ENCODE results near the gene CPZ.
"Not testable (repeated sequence)": the region's sequence is repeated elsewhere in the genome, so short reads cannot be mapped to it uniquely, and the experiment has no call there.

The CPZ gene

DNA sequence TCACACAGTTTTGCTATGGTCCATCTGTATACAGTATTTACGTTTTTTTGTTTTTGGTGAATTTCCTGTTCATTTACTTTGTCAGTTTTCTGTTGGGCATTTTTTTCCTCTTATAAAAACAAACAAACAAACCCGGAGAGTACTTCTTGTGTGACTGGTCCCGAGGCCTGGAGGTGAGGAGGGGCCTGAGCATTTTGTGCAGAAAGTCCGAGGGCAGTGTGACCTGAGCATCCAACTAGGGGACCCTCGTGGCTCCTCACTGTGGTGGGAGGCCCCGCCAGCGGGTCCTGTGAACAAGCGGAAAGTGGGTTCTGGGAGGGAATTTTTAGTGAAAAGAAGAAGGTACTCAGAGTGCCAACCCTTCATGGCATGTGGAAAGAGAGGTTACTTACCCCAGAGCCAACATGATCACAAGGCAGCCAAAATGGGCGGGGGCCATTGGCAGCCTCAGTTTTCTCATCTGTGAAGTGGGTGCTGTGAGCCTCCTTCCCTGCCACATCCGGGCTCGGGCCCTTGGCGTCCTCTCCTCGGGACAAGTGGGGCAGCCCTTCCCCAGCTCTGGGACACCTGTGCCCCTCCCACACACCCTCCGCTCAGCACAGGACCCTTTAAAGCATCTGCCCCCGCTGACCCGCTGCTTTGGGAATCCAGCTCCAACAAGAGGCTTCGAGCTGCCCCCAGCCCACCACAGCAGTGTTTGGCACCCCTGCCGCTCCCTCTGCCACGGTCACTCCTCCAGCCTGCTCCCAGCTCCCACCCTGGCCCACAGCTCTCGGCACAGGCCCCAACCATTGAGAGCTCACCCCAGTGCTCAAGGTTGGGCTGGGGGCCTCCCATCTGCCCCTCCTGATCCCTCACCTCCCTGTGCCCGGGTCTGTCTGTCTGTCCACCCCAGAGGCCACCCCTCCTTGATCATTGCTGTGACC lies 35.2 kb upstream of the CPZ start:
- no peak for DNase-seq

DNA sequence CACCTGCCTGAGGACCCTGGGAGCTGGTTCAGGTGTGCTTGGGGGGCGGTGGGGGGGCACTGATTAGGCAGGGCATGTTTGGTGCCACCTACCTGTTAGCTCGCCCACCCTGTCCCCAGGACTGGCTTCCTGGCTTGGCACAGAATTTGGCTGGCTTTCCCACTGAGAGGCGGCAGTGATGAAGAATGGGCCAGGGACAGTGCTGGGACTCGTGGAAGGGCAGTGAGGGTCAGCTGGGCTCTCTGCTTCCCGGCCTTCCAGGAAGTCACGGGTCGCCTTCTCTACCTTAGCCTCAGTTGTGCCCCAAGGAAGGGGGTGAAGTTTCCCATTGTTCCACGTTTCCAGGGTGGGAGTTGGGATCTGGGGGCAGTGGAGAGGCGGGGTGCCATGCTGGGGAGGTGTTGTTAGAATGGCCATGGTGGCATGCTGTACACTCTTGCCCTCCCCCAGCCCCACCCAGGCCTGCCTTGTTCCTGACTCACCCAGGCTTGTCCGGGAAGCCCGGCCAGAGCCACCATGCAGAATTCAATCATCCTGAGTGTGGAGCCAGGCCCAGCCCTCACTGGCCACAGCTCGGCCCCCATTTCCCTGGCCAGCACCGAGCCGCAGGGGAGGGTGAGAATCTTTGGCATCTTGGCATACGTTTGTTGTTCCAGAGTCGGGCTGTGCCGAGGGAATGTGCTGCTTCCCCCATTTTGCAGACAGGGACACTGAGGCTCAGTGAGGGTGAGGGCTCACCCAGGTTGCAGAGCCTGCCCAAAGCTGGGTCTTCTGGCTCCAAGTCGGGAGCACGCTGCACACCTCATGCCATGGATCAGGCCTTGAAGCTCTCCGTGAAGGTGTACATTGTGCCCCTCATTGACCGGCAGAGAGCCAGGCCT lies 34.2 kb upstream of the CPZ start:
- no peak for DNase-seq

DNA sequence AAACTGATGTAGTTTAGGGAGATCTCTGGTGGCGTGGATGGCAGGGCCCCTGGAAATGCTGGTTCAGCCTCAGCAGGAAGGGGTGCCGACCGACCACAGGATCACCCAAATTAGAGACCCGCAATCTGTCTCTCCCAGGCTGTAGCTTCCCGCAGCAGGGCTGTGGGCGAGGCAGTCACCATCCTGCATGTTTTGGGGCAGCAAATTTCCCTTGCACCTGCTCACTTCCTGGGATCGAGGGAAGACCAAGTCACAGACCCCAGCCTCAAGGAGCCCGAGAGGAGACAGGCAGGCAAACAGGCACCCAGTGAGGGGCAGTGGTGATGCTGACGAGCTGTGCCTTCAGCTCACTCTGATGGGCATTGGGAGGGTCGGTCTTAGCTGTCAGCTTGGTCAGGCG lies 33.6 kb upstream of the CPZ start:
- no peak for DNase-seq

DNA sequence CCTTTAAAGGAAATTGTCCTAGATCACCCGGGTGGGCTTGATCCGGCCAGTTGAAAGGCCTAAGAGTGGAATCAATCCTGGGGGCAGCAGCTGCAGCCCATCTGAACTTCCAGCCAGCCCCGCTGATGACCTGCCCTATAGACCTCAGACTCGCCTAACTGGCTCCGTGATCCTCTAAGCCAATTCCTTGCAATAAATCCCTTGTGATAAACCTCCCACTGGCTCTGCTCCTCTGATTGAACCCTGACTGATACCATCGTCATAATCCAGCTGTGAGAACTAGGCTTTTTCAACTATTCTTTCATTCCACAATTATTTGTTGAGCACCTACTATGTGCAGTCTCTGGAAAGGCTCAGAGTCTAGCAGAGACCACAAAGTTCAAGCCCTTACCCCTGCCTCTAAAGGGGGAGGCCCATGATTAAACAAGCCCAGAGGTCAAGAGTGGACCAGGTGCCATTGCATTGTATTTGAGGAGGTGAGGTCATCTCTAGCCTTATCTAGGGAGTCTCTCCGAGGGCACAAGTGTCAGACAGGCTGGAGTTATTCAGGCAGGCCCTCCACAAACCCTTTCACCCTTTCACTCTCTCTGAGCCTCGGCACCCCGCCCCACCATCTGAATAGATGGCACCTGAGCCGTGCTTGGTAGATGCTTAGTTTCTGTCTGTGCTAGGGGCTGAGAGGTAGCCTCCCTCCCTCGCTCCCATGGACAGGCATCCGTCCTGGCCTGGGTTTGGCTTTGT lies 32.9 kb upstream of the CPZ start:
- DNase-seq: no peak

DNA sequence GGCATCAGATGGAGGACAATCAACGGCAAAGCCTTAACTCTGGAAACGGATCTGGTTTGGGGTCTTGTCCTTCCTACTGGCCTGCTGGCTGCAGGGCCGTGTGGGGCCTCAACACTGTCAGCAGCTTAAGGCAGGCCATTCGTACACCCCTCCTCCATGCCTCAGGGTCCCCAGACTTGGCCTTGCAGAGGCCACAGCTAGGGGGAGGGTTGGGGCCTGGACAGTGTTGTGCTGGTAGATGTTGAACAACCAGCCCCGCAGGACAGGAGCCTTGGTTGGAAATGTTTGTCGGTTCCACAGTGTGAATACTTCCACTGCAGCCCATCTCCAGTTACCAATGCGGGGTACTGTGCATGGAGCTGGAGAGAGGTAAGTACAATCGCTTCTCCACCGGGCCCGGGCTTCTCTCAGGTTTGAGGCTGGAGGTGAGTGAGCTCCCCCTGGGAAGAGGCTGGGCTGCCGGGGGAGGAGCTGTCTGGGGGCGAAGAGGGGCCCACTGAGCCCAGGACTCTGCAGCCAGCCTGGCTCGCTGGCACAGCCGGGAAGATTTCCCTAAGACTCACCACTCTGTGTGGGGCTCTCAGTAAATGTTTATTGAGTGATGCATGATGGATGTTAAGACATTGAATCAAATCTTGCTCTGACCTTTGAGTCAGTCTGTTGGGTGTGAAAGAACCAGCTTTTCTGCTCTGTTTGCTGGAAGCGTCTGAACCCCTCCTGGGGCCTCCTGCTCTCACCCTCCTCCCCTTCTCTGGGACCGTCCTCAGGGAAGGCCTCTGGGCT lies 32.1 kb upstream of the CPZ start:
- DNase-seq: no peak

DNA sequence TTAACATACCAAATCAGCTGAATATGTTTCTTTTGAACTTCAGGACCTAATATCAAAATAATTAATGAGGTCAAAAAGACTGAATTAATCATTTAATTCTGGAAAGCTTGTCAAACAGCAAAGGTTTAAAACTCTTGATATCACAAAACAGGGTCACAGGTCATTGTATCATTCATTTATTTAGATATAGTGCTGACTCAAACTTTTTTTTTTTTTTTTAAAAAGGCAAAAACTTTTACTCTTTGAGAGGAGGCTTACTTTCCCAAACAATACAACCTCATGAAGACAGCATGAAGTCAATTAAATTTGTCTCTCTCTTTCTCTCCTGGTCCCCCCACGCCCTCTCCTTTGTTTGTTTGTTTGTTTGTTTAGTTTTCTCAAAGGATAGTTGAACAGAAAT lies 28.0 kb upstream of the CPZ start:
- DNase-seq: no peak

DNA sequence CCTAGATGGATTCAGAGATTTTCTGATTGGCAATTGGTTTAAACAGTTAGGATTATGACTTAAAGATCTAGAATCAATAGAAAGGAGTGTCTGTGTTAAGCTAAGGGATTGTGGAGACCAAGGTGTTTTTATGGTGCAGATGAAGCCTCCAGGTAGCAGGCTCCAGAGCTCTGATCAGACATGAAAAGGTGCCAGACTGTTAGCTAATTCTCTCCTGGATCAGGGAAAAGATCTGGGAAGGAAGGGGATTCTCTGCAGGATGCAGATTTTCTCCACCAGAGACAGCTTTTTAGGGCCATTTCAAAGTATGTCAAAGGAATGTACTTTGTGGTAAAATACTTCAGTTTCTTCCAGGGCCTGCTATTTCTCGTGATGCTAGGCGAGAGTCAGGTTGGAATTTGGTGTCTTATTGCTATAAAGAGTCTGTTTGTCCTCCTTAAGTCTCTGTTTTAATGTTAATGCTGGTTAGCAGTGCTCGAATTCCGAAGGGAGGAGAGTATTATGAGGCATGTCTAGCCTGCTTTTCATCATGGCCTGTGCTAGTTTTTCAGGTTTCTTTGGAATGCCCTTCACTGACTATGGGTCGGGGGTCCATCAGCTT lies 24.4 kb upstream of the CPZ start:
- DNase-seq: no peak

DNA sequence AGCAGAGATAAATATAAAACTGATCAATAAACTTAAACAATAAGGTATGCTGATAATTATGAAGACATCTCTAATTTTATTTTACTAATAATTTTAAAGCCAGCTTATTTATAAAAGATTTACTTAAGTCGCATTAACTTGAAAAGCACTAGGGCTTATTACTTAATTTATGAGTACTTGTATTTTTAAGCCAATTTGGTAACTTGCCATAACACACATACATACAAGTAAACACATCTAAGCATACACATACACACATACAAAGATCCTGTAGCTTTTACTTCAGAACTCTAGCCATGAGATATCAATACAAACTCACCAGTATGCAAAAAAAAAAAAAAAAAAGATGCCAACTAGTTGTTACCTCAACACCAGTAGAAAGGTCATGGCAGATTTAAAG lies 22.4 kb upstream of the CPZ start:
- no peak for DNase-seq

DNA sequence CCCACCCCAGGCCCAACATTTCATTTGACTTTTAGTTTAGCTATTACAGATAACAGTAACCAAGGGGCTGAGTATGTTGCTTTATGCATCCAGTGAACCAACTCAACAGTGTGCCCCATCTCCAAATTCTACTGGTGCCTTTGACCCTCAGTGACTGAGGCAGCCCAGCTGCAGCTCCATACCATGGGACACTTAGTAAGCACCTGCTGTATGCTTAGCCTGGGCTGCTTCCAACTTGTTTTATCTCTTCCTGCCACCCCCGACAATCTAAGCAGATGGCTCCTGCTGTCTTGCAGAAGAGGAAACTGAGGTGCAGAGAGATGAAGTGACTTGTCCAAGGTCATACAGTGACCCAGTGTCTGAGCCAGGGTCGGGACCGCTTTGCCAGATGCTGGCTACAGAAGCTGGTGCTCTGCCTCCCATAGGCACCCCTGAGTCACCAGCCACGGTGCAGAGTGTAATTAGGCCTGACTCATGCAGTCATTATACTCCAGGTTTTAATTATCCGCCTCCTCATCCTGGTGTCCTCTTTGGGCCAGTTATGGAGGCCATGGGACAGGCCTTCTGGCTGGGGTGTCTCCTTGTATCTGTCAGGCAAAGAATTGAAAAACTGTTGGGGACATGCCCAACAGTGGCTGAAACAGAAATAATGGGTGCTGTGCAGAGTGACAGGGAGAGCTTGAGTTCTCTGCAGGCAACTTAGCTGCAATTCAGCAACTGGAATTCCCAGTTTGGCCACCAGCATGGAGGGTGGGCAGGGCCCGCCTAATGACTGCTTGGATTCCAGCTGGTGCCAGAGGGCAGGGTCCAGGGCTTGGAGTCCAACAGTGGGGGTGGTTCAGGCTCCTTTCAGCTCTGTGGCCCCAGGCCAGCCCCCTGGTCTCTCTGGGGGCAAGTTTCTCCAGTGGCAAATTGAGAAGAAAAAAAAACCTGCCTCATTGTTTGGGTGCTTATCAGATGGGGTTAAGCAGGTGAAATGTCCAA lies 20.6 kb upstream of the CPZ start:
- no peak for DNase-seq

DNA sequence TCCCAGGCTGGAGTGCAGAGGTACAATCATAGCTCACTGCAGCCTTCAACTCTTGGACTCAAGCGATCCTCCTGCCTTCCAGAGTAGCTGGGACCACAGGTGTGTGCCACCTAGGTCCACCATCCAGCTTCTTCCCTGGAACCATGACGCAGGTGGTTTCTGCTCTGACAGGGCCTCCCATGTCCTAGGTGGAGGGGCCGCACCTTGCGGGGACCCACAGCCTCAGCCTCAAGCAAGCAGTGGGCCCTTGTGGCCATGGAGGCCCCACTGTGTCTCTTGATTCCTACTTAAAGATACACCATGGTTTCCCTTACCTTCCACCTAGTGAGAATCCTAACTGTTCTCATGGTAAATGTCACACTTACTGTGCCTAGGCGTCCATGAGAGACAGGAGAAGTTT lies 19.3 kb upstream of the CPZ start:
- DNase-seq: no peak

DNA sequence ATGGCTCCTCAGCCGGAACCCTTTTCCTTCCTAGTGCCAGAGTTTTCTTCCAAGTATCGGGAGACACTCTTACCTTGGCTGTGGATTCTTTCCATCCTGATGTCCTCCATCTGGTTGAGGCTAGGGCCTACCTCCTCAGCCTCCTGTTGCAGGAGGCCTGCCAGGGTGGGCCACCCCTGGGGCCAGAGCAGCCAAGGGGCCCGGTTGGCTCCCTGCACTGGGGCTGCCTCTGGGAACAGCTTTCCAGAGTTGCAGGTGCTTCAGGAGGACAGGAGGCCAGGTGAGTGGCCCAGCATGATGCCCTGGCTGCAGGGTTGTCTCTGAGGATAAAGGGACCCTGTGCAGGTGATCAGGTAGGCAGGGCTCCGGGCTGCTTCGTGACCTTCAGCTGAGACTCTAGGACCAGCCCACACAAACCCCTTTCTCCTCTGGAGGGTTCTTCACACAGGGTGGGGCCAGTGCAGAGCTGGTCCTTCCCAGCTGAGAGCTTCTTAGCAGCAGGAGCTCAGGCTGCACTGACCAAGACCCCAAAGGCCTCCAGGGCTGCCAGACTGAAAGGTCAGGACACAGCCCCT lies 17.7 kb upstream of the CPZ start:
- no peak for DNase-seq

DNA sequence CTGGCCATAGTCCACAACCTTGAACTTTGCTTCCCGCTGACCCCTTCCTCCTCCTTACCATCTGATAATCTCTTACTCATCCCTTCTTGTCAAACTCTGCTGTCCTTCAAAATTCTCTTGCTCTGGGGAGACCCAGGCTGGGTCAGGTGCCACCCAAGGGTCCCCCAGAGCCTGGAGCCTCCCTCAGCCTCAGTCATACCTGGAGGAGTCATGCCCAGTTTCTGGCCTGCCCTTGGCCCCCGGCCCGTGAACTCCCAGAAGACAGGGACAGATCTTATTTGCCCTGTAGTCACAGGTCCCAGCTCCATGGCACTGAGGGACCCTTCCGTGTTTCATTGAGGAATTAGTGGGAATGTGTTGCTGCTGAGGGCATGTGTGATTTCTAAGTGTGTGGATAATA lies 17.1 kb upstream of the CPZ start:
- DNase-seq: no peak

DNA sequence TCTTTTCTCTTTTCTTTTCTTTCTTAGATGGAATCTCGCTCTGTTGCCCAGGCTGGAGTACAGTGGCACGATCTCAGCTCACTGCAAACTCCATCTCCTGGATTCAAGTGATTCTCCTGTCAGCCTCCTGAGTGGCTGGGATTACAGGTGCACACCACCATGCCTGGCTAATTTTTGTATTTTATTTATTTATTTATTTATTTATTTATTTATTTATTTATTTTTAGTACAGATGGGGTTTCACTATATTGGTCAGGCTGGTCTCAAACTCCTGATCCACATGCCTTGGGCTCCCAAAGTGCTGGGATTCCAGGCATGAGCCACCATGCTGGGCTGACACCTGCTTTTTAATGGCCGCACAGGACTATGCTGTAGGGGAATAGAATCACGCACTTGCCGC lies 16.0 kb upstream of the CPZ start:
- DNase-seq: not testable (repeated sequence)

DNA sequence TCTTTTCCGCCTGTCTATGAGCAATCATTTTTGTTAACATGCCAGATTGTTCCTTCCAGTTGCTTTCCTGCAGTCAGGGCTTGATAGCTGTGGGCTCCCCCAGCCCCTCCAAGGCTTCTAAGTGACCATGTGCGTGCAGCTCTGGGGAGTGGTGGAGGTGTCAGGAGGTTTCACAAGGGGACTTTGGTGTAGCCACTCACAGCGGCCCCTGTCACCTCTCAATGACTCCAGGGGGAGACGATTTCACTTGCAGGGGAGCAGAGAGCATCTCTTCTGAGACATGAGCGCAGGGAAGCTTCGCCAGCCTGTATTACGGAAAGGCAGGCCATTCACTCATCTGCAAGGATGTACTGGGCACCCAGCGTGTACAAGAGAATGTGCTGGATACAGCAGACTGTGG lies 15.5 kb upstream of the CPZ start:
- DNase-seq: no peak

DNA sequence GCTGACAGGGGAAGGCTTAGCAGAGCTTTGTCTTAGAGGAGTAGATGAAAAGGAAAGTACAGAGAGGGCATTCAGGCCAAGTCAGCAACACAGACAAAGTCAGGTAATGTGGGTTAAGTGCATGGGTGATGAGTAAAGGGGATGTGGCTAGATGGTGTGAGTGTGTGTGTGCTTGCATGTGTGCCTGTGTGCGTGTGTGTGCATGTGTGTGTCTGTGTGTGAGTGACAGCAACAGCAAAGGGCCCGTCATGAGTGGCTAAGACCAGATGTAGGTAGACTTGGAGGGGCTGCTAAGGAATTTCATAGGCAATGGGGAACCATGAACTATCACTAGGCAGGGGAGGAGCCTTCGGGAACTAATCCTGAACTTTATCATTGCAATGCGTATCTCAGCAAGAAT lies 14.6 kb upstream of the CPZ start:
- no peak for DNase-seq

DNA sequence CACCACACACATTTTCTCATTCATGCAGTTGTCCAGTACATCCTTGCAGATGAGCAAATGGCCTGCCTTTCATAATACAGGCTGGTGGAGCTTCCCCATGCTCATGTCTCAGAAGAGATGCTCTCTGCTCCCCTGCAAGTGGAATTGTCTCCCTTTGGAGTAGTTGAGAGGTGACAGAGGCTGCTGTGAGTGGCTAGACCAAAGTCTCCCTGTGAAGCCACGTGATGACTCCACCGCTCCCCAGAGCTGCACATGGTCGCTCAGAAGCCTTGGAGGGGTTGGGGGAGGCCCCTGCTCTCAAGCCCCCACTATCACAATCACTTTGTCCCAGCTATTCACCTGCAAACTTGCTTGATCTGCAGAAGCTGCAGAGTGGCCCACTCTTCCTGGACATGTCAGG lies 13.8 kb upstream of the CPZ start:
- DNase-seq: no peak

DNA sequence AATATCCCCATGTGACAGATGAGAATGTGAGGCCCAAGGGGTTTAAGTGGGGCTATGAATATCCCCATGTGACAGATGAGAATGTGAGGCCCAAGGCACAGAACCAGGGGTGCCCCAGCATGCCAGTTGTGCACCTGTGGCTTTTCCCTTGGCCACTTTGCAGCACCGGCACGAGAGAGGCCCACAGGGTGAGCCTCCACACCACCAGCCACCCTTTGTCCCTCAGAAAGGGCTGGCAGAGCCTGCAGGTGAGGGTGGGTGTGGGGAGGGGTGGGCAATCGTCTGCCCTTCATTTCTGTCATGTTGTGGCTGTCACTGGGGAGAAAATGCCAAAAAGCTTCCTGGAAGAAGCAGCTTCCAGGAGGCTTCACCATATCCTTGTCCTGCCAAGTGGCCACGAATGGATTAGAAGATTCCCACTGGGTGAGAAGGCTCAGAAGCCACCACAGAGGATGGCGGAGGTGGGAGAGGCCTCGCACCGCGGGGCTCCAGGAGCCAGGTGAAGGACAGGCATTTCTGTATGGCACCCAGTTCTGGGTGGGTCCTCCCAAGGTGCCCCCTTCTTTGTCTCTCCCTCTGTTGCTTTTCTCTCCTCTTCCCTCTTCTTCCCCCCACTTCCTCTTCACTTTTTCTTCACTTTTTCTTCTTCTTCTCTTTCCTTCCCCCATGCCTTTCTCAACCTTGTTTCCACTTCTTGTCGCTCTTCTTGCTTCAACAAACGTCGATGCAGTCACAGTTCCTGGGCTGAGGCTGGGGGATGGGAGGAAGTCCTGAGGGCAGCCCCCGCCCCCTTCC lies 12.8 kb upstream of the CPZ start:
- no peak for DNase-seq

DNA sequence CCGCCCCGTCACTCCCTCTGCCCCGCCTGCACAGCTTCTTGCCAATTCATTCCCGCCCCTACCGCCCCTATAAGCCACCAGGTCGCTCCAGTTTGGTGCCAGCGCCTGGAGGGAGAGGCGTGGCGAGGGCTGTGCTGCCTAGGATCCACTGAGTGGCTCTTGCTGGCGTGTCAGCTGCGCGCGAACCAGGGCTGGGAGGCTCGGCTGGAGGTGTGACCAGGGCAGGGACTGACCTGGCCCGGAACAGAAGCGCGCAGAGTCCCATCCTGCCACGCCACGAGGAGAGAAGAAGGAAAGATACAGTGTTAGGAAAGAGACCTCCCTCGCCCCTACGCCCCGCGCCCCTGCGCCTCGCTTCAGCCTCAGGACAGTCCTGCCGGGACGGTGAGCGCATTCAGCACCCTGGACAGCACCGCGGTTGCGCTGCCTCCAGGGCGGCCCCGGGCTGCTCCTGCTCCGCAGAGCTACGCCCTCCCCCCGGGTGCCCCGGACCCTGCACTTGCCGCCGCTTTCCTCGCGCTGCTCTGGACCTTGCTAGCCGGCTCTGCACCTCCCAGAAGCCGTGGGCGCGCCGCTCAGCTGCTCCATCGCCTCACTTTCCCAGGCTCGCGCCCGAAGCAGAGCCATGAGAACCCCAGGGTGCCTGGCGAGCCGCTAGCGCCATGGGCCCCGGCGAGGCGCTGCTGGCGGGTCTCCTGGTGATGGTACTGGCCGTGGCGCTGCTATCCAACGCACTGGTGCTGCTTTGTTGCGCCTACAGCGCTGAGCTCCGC lies 12.1 kb upstream of the CPZ start, which contains the start of gene GPR78:
TSS of gene GPR78 (plus strand) at position 72 of the 773 bp plus-strand sequence. CDS start at position 663, 591 bp downstream.
- DNase-seq: peak; percentile 64

Data from NCI-H2171 treated with DMSO at 0.1 percent for 48 hours (cell line).